Suprapubic skin (tissue), 4 donors: ENCODE data around the gene BEST2. TPM values are rescaled to one million over a fixed set of nuclear protein-coding genes. Genes with fewer than 3 reads are reported as not detected.
A peak's percentile ranks its signal among the peaks of the same experiment; 100 is the strongest.
"Not testable (repeated sequence)": the region's sequence is repeated elsewhere in the genome, so short reads cannot be mapped to it uniquely, and the experiment has no call there.

Experiments used
- DNase-seq, 2 donors: peaks; one replicate each; pipeline ENCODE4 v3.0.0-alpha.2; 2019; ENCODE audit warnings: low spot score in 2 of 2
- H3K27ac ChIP-seq: fragments of 200-600 bp; sonication (generic); one replicate; pipeline ENCODE4 v1.5.1; 2019
- H3K27me3 ChIP-seq: fragments of 200-600 bp; sonication (generic); one replicate; pipeline ENCODE4 v1.5.1; 2019
- H3K36me3 ChIP-seq: fragments of 200-600 bp; sonication (generic); one replicate; pipeline ENCODE4 v1.5.1; 2019
- H3K4me1 ChIP-seq: fragments of 200-600 bp; sonication (generic); one replicate; pipeline ENCODE4 v1.5.1; 2019
- H3K4me3 ChIP-seq: fragments of 200-600 bp; sonication (generic); one replicate; pipeline ENCODE4 v1.5.1; 2019; ENCODE audit warnings: mild to moderate bottlenecking
- H3K9me3 ChIP-seq: fragments of 200-600 bp; sonication (generic); one replicate; pipeline ENCODE4 v1.5.1; 2019
- EP300 ChIP-seq: sonication (generic); formaldehyde crosslinking; IDR thresholded peaks from one replicate; pipeline ENCODE4 v1.6.1; 2017; ENCODE audit warnings: antibody characterized with exemption
- POLR2A ChIP-seq, 2 donors: fragments of 450-650 bp; IDR thresholded peaks; one replicate each; pipeline ENCODE4 v1.6.1; 2017; ENCODE audit warnings: antibody characterized with exemption in 2 of 2, mild to moderate bottlenecking in 2 of 2, moderate library complexity in 2 of 2
- POLR2AphosphoS5 ChIP-seq, 3 donors: sonication (generic); formaldehyde crosslinking; IDR thresholded peaks; one replicate each; pipeline ENCODE4 v1.6.1; 2017; ENCODE audit warnings: antibody characterized with exemption in 3 of 3
- WGBS: methylation state at CpG from one replicate; pipeline ENCODE4 v1.1.5; 2018; 5-methylcytosine and 5-hydroxymethylcytosine counted together
- total RNA-seq, 4 donors: library from RNA; depleted of rRNA; stranded (reverse); fragments of >200 nt; gene quantifications; one replicate each; pipeline ENCODE4 v1.1.0, GENCODE V29; 2016
- TF ChIP-seq, protein P1 (sequence below), 2 donors: fragments of 200-600 bp in 1 of 2; fragments of 450-650 bp in 1 of 2; sonication (generic) in 1 of 2; IDR thresholded peaks; one replicate each; pipeline ENCODE4 v1.5.1; 2016 to 2019; ENCODE audit warnings: antibody characterized with exemption in 2 of 2, mild to moderate bottlenecking in 1 of 2, moderate library complexity in 1 of 2

BEST2 gene
- total RNA-seq, 4 donors from 2014 or later: 18.2 to 62.0 (median 46.8) TPM

DNA sequence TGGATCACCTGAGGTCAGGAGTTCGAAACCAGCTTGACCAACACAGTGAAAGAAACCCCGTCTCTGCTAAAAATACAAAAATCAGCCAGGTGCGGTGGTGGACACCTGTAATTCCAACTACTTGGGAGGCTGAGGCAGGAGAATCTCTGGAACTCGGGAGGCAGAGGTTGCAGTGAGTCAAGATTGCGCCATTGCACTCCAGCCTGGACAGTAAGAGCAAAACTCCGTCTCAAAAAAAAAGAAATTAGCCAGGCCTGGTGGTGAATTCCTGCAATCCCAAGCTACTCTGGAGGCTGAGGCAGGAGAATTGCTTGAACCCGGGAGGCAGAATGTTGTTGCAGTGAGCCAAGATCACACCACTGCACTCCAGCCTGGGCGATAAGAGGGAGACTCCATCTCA lies 43.0 kb upstream of the BEST2 start:
- DNase-seq: no peak
- no peaks in the 10 kb centered on the region for H3K9me3 ChIP-seq
- H3K27ac ChIP-seq: no peak overlapping the region
- 98% methylated on average over 8 of the region's 8 CpGs for WGBS
- H3K4me3 ChIP-seq: no peak overlapping the region
- H3K4me1 ChIP-seq: no peaks in the 10 kb centered on the region
- H3K27me3 ChIP-seq: no peaks in the 10 kb centered on the region
- TF ChIP-seq, protein P1, sequence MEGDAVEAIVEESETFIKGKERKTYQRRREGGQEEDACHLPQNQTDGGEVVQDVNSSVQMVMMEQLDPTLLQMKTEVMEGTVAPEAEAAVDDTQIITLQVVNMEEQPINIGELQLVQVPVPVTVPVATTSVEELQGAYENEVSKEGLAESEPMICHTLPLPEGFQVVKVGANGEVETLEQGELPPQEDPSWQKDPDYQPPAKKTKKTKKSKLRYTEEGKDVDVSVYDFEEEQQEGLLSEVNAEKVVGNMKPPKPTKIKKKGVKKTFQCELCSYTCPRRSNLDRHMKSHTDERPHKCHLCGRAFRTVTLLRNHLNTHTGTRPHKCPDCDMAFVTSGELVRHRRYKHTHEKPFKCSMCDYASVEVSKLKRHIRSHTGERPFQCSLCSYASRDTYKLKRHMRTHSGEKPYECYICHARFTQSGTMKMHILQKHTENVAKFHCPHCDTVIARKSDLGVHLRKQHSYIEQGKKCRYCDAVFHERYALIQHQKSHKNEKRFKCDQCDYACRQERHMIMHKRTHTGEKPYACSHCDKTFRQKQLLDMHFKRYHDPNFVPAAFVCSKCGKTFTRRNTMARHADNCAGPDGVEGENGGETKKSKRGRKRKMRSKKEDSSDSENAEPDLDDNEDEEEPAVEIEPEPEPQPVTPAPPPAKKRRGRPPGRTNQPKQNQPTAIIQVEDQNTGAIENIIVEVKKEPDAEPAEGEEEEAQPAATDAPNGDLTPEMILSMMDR (IDR thresholded peaks at IDR 0.05): no peak
- no peak for TF ChIP-seq POLR2A (IDR thresholded peaks at IDR 0.05)
- no peak for TF ChIP-seq EP300
- TF ChIP-seq POLR2AphosphoS5 (IDR thresholded peaks at IDR 0.05): no peak
- peaks cover 95% of the 10 kb centered on the region for H3K36me3 ChIP-seq

- H3K27me3 ChIP-seq: no peaks in the 10 kb centered on the region
- 97% methylated on average over 14 of the region's 17 CpGs for WGBS
- DNase-seq: no peak
- H3K4me1 ChIP-seq: no peaks in the 10 kb centered on the region
- no peak overlapping the region for H3K27ac ChIP-seq
- H3K4me3 ChIP-seq: no peak overlapping the region
- no peaks in the 10 kb centered on the region for H3K9me3 ChIP-seq
- TF ChIP-seq POLR2A (IDR thresholded peaks at IDR 0.05) (no peak), POLR2AphosphoS5 (IDR thresholded peaks at IDR 0.05) (no peak), EP300 (no peak)
- TF ChIP-seq, protein P1 (IDR thresholded peaks at IDR 0.05): no peak
- peaks cover 95% of the 10 kb centered on the region for H3K36me3 ChIP-seq
Measured at GRCh38 chr19:12711187-12711586, 40.4 kb upstream of the BEST2 start.

- H3K27me3 ChIP-seq, H3K27ac ChIP-seq, DNase-seq, H3K9me3 ChIP-seq, H3K4me3 ChIP-seq, H3K4me1 ChIP-seq: not testable (repeated sequence)
- H3K36me3 ChIP-seq: peaks cover 93% of the 10 kb centered on the region
- WGBS: 73% methylated on average over 7 of the region's 14 CpGs
- TF ChIP-seq, protein P1 (IDR thresholded peaks at IDR 0.05): peak in 1 of 2 donors; percentile 37
Measured at GRCh38 chr19:12712077-12712476, 39.5 kb upstream of the BEST2 start.

- H3K27me3 ChIP-seq, H3K27ac ChIP-seq, H3K4me3 ChIP-seq, H3K4me1 ChIP-seq, DNase-seq, H3K9me3 ChIP-seq: not testable (repeated sequence)
- peaks cover 93% of the 10 kb centered on the region for H3K36me3 ChIP-seq
- 92% methylated on average over 9 of the region's 9 CpGs for WGBS
Measured at GRCh38 chr19:12713304-12713703, 38.3 kb upstream of the BEST2 start.

DNA sequence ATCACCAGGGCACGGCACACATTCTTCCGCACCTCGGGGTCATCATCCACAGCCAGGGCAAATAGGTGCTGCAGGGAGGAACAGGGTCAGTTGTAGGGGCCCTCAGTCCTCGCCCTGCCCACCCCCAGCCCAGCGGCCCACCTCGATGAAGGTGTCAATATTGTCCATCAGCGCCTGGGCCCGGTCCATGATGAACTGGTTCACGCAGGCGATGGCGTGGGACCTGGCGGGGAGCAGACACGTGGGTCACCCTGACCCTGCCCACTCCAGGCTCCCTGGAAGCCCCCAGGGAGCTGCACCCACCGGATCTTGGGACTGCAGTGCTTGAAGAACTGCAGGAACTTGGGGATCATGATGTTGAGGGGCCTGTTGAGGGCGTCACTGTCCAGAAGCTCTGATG lies 36.5 kb upstream of the BEST2 start:
- no peaks in the 10 kb centered on the region for H3K27me3 ChIP-seq
- no peak overlapping the region for H3K27ac ChIP-seq
- DNase-seq: no peak
- no peaks in the 10 kb centered on the region for H3K9me3 ChIP-seq
- H3K4me1 ChIP-seq: peaks cover 8% of the 10 kb centered on the region
- TF ChIP-seq EP300 (no peak), POLR2AphosphoS5 (IDR thresholded peaks at IDR 0.05) (no peak), POLR2A (IDR thresholded peaks at IDR 0.05) (no peak)
- TF ChIP-seq, protein P1 (IDR thresholded peaks at IDR 0.05): no peak
- no CpG with 5 or more reads among the region's 15 CpGs for WGBS
- H3K36me3 ChIP-seq: peaks cover 85% of the 10 kb centered on the region
- H3K4me3 ChIP-seq: no peak overlapping the region

DNA sequence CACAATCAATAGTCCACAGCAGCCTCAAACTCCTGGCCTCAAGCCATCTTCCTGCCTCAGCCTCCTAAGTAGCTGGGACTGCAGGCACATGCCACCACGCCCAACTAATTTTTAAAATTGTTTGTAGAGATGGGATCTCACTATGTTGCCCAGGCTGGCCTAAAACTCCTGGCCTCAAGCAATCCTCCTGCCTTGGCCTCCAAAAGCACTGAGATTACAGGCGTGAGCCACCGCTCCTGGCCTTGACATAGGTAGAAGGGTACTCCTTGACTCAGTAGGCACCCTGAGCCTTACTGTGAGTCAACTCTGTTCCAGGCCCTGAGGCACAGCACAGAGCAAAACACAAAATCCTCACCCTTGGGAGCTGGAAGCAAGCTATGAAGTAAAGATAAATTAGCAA lies 35.7 kb upstream of the BEST2 start:
- TF ChIP-seq EP300: no peak
- no peak for TF ChIP-seq POLR2A (IDR thresholded peaks at IDR 0.05)
- TF ChIP-seq, protein P1 (IDR thresholded peaks at IDR 0.05): no peak
- no peak for TF ChIP-seq POLR2AphosphoS5 (IDR thresholded peaks at IDR 0.05)
- Histone ChIP-seq H3K27me3 (no peaks in the 10 kb centered on the region), H3K4me1 (peaks cover 16% of the 10 kb centered on the region), H3K9me3 (no peaks in the 10 kb centered on the region), H3K4me3 (no peak overlapping the region), H3K36me3 (peaks cover 77% of the 10 kb centered on the region), H3K27ac (no peak overlapping the region)
- WGBS: 90% methylated on average over 3 of the region's 3 CpGs
- no peak for DNase-seq
